ENCODE measurements around the gene RXRA.

GRCh38 chr9:134316449-134317160 is 9.7 kb upstream of the RXRA start:
- TF ChIP-seq YY1 (IDR thresholded peaks at IDR 0.05; ENCODE audit: insufficient read depth, insufficient read length) (no peak), ZNF274 (IDR thresholded peaks at IDR 0.05; ENCODE audit: low read depth, low read length) (no peak), SUZ12 (IDR thresholded peaks at IDR 0.05; ENCODE audit: extremely low read depth, insufficient read depth, insufficient read length) (no peak)
